Activated CD4-positive, alpha-beta T cell treated with anti-CD3 and anti-CD28 coated beads, Interleukin-2, amount 50 U/mL, for 16 hours (primary cell): ENCODE data around the gene FAM184B.

Experiments
- DNase-seq: peaks from one replicate; pipeline ENCODE4 v3.0.0-alpha.2; 2020

FAM184B gene

GRCh38 chr4:17781300-17782287 lies at the start of gene FAM184B:
Gene FAM184B, minus strand, starts transcription at chr4:17781621. Its CDS starts 322 bp downstream, at chr4:17781299.
- no peak for DNase-seq

- no peak for DNase-seq
These were observed 42.6 kb upstream of the FAM184B start for GRCh38 chr4:17823871-17824669.

- peak; percentile 30 for DNase-seq
These were observed 35.6 kb upstream of the FAM184B start for GRCh38 chr4:17817027-17817426.

- no peak for DNase-seq
These were observed 34.7 kb upstream of the FAM184B start for GRCh38 chr4:17816142-17816541.

GRCh38 chr4:17814140-17814539 lies 32.7 kb upstream of the FAM184B start:
- no peak for DNase-seq

- DNase-seq, result no peak
These were observed 31.4 kb upstream of the FAM184B start for GRCh38 chr4:17812801-17813200.

- no peak for DNase-seq
These were observed 30.7 kb upstream of the FAM184B start for GRCh38 chr4:17812125-17812524.

- DNase-seq, result peak; percentile 30
These were observed 29.7 kb upstream of the FAM184B start for GRCh38 chr4:17811078-17811603.

- peak; percentile 100 for DNase-seq
These were observed 29.0 kb upstream of the FAM184B start, which contains the start of the genes DCAF16 and NCAPG for GRCh38 chr4:17810260-17811077. Gene DCAF16, minus strand, starts transcription at chr4:17810757. Its CDS starts 6,616 bp downstream, at chr4:17804141. Gene NCAPG, plus strand, starts transcription at chr4:17810979. Its CDS starts 99 bp downstream, at chr4:17811078.

- no peak for DNase-seq
These were observed 28.2 kb upstream of the FAM184B start for GRCh38 chr4:17809667-17810066.

GRCh38 chr4:17807446-17807845 lies 26.0 kb upstream of the FAM184B start:
- DNase-seq, result no peak

GRCh38 chr4:17805580-17806155 lies 24.2 kb upstream of the FAM184B start:
- DNase-seq, result peak; percentile 46

GRCh38 chr4:17797808-17798207 lies 16.4 kb upstream of the FAM184B start:
- peak; percentile 21 for DNase-seq

- DNase-seq, result no peak
These were observed 13.3 kb upstream of the FAM184B start for GRCh38 chr4:17794730-17795129.

- DNase-seq, result no peak
These were observed 7.5 kb upstream of the FAM184B start for GRCh38 chr4:17788956-17789355.

GRCh38 chr4:17787315-17787714 lies 5.9 kb upstream of the FAM184B start:
- no peak for DNase-seq

- DNase-seq, result no peak
These were observed 5.1 kb upstream of the FAM184B start for GRCh38 chr4:17786567-17786966.

- no peak for DNase-seq
These were observed 4.4 kb upstream of the FAM184B start for GRCh38 chr4:17785858-17786257.

- no peak for DNase-seq
These were observed 721 bp downstream of the FAM184B start for GRCh38 chr4:17780501-17781299.

- no peak for DNase-seq
These were observed 3.0 kb downstream of the FAM184B start for GRCh38 chr4:17778431-17778830.

GRCh38 chr4:17773135-17773698 lies 8.2 kb downstream of the FAM184B start:
- DNase-seq, result no peak
